ENCODE data around the gene MAP2K1.

DNA sequence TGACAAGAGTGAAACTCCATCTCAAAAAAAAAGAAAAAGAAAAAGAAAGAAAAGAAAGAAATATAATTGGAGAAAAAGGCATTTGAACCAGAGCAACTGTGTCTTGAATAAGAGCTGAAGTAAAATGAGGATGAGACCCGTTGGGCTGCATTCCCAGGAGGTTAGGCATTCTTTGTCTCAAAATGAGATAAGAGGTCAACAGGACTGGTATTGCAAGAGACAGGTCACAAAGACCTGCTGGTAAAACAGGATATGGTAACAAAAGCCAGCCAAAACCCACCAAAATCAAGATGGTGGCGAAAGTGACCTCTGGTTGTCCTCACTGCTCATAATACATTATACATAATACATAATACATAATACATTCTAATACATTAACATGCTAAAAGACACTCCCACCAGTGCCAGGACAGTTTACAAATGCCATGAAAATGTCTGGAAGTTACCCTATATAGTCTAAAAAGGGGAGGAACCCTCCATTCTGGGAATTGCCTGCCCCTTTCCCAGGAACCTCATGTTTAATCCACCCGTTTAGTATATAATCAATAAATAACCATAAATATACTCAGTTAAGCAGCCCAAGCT lies 21.7 kb upstream of the MAP2K1 start:
- TF ChIP-seq, protein P1, sequence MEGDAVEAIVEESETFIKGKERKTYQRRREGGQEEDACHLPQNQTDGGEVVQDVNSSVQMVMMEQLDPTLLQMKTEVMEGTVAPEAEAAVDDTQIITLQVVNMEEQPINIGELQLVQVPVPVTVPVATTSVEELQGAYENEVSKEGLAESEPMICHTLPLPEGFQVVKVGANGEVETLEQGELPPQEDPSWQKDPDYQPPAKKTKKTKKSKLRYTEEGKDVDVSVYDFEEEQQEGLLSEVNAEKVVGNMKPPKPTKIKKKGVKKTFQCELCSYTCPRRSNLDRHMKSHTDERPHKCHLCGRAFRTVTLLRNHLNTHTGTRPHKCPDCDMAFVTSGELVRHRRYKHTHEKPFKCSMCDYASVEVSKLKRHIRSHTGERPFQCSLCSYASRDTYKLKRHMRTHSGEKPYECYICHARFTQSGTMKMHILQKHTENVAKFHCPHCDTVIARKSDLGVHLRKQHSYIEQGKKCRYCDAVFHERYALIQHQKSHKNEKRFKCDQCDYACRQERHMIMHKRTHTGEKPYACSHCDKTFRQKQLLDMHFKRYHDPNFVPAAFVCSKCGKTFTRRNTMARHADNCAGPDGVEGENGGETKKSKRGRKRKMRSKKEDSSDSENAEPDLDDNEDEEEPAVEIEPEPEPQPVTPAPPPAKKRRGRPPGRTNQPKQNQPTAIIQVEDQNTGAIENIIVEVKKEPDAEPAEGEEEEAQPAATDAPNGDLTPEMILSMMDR (IDR thresholded peaks at IDR 0.05) = no peak
- no peak for TF ChIP-seq POLR2A (IDR thresholded peaks at IDR 0.05)
